ENCODE data around the gene GABRB1.

GABRB1 gene

DNA sequence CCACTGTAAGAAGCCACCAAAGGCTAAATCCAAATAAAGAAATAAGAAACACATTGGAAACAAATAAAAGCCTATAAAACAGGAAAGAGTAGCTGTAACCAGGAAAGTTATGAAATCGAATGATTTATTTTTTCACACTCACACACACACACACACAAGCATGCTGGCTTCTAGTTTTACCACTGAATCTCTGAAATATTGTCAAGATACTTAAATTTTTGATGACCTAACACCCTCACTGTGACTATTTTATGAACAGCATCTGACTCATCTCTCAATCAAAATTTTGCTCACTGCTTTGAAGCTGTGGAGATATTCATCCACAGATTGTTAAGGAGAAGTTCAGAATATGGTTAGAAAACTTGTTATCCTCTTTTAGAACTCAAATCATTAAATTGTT lies 13.9 kb upstream of the GABRB1 start:
- no peak for TF ChIP-seq GATA2 (IDR thresholded peaks at IDR 0.05; ENCODE audit: low read depth, low read length)

DNA sequence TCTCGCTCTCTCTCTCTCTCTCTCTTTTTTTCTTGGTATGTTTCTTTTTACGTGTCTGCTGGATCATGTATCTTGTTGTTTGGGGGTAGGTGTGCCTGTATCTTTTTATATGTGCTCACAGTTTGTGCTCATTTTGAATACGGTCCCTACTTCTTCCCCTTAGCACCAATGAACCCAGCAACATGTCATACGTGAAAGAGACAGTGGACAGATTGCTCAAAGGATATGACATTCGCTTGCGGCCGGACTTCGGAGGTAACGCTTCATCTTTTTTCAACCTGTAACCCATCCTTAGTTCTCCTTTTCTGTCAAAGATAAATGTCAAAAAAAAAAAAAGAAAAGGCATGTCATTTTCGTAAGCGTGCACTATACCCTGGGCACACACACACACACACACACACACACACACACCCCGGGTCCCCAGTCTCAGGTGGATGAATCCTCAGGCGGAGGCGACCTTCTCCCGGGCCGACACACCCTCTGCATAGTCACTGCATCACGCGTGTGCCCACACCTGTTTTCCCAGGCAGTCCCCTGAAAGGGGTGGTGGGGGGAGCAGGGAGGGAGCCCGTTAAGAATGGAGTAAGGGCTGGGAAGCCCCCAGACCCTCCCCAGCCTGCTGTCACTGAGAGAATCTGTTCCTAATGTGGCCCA lies 511 bp downstream of the GABRB1 start:
- no peak for TF ChIP-seq GATA2 (IDR thresholded peaks at IDR 0.05; ENCODE audit: low read depth, low read length)
- TF ChIP-seq GATA3 (IDR thresholded peaks at IDR 0.05; ENCODE audit: low read depth, low read length), result no peak

- TF ChIP-seq GATA2 (IDR thresholded peaks at IDR 0.05; ENCODE audit: low read depth, low read length) (no peak), GATA3 (IDR thresholded peaks at IDR 0.05; ENCODE audit: low read depth, low read length) (no peak)
Observed at GRCh38 chr4:47032405-47033106, 1.2 kb downstream of the GABRB1 start.

DNA sequence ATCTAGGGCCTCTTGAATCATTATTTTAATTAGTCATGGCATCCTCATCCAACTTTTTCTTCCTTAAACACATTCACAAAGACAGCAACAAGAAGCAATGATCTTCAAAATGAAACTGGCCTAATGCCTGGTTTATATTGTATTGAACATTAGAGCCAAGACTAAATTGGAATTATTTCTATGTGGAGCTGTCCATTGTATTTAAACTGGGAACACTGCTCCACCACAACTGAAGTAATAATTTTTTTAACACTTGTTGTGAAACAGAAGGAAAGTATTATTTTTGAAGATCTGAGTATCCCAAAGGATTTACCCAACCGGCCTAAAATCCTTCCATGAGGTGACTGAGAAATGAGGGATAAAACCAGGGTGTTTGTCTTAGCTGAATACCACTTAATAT lies 6.9 kb downstream of the GABRB1 start:
- no peak for TF ChIP-seq GATA2 (IDR thresholded peaks at IDR 0.05; ENCODE audit: low read depth, low read length)
- no peak for TF ChIP-seq GATA3 (IDR thresholded peaks at IDR 0.05; ENCODE audit: low read depth, low read length)

DNA sequence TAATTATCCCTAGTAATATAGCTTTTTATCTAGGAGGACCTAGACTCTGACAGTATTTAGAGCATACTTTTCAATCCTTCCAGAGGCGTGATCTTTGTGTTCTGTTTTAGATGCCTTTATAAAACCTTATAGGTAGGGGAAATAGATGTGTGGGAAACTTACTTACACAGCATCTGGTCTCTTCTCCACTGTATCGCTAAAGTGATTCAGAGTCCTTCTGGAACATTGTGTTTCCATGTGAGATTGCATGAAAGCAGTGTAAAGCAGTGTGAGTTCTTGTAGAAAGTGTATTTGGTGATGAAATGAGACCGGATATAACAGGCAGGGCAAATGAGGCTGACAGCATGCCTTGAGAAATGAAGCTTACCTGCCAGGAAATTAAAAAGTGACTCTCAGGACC lies 9.5 kb downstream of the GABRB1 start:
- no peak for TF ChIP-seq GATA3 (IDR thresholded peaks at IDR 0.05; ENCODE audit: low read depth, low read length)
- TF ChIP-seq GATA2 (IDR thresholded peaks at IDR 0.05; ENCODE audit: low read depth, low read length), result no peak

- no peak for TF ChIP-seq GATA2 (IDR thresholded peaks at IDR 0.05; ENCODE audit: low read depth, low read length)
- TF ChIP-seq GATA3 (IDR thresholded peaks at IDR 0.05; ENCODE audit: low read depth, low read length), result no peak
Observed at GRCh38 chr4:47043821-47044220, 12.5 kb downstream of the GABRB1 start.

GRCh38 chr4:47045261-47045660 lies 13.9 kb downstream of the GABRB1 start:
- TF ChIP-seq GATA2 (IDR thresholded peaks at IDR 0.05; ENCODE audit: low read depth, low read length) (no peak), GATA3 (IDR thresholded peaks at IDR 0.05; ENCODE audit: low read depth, low read length) (no peak)

- no peak for TF ChIP-seq GATA2 (IDR thresholded peaks at IDR 0.05; ENCODE audit: low read depth, low read length)
- TF ChIP-seq GATA3 (IDR thresholded peaks at IDR 0.05; ENCODE audit: low read depth, low read length), result no peak
Observed at GRCh38 chr4:47049347-47049746, 18.0 kb downstream of the GABRB1 start.

DNA sequence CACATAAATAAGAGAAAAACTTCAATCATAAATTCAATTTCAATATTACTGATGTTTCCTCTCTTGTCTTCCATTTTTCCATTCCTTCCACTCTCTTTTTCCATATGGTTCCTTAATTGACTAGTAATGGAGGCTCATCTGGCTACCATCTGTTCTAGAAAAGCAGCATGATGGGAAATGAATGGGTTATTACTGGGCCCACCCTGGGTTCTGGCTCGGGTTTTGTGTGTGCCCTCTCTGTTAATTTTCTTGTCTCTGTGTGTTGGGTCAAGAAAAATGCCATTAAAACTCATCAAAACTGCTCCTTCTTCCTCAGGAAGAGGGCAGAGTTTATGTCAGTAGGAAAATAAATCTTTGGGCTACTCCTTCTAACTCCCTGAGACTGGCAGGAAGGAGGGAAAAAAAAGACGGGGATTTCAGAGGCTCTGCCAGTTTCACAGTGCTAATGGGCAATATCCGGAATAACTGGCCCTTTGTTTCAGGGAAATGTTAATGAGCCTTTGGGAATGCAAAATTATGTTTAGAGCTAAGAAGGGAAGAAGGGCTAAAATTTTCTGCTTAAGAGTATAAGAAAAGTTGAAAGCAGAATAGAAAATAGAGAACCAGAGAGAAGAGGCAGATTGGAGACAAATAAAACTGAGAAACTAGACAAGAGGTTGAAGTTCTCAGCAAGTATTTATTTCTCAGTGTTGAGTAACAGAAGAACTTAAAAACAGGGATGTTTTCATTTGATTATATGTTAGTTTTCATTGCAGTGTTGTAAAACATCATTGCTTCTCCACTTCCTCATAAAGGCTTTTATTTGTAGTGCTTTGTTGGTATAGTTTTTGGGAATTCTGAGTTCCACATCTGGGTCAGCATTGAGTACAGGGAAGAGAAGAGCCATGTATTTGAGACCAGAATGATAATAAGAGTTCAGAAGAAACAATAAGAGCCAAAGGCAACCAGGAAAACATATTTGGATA lies 19.7 kb downstream of the GABRB1 start:
- TF ChIP-seq GATA3 (IDR thresholded peaks at IDR 0.05; ENCODE audit: low read depth, low read length), result no peak
- no peak for TF ChIP-seq GATA2 (IDR thresholded peaks at IDR 0.05; ENCODE audit: low read depth, low read length)

GRCh38 chr4:47053485-47053884 lies 22.1 kb downstream of the GABRB1 start:
- TF ChIP-seq GATA3 (IDR thresholded peaks at IDR 0.05; ENCODE audit: low read depth, low read length) (no peak), GATA2 (IDR thresholded peaks at IDR 0.05; ENCODE audit: low read depth, low read length) (no peak)

DNA sequence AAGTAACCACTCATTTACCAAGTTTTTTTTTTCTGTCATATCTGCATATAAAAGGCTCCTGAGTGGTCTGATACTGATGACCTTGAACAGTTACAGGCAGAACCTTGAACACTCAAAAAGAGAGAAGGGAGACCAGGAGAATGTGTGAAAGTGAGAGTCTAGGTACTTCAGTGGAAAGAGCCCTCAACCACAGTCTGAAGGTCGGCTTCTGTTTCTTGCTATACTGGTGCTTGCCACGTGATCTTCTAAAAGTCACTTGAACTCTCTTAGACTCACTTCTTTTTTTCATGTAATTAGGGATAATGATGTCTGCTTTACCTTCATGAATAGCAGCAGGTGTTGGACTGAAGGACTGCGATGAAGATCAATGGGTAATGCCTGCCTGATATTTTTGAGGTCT lies 22.8 kb downstream of the GABRB1 start:
- TF ChIP-seq GATA2 (IDR thresholded peaks at IDR 0.05; ENCODE audit: low read depth, low read length) (no peak), GATA3 (IDR thresholded peaks at IDR 0.05; ENCODE audit: low read depth, low read length) (no peak)

DNA sequence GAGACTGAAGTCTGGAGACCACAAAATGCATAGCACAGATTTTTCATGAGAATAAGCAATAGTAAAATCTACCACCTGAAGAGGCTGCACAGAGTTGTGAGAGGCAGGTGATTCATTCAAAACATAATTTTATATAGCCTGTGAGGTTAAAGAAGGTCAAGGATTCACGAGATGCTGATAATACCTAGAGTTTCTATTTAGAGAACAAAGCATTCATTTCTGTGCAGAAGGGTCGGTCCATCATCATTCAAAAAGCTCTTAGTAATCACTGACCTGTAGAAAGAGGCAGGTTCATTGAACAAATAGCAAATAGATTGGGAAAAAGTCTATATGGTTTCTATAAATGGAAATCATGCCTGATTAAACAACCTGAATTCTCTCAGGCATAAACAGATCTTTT lies 26.6 kb downstream of the GABRB1 start:
- TF ChIP-seq GATA3 (IDR thresholded peaks at IDR 0.05; ENCODE audit: low read depth, low read length) (no peak), GATA2 (IDR thresholded peaks at IDR 0.05; ENCODE audit: low read depth, low read length) (no peak)

- TF ChIP-seq GATA2 (IDR thresholded peaks at IDR 0.05; ENCODE audit: low read depth, low read length) (no peak), GATA3 (IDR thresholded peaks at IDR 0.05; ENCODE audit: low read depth, low read length) (no peak)
Observed at GRCh38 chr4:47060561-47060960, 29.2 kb downstream of the GABRB1 start.

DNA sequence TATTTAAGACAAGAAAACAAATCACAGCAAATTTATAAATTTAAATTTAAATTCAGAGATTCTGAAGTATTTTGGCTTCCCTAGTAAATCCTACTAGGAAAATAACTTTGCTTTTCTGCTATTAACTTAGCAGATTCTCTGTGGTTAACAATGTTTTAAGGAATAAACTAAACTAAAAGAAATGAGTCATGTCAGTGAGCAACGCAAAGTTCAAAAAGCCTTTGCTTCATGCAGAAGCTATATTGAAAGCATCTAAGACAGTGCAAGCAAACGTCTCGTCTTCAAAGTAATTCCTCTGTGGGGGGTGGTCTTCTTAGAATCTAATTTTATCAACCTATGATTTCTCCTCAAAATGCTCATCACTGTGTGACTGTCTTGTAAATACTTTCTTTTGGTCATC lies 30.1 kb downstream of the GABRB1 start:
- no peak for TF ChIP-seq GATA2 (IDR thresholded peaks at IDR 0.05; ENCODE audit: low read depth, low read length)
- TF ChIP-seq GATA3 (IDR thresholded peaks at IDR 0.05; ENCODE audit: low read depth, low read length), result no peak
